HepG2 (cell line): Measurements from ENCODE around the gene ATP11A.

Source experiments
- ARNT ChIP-seq: fragments of 450-650 bp; IDR thresholded peaks from 2 replicates; pipeline ENCODE4 v1.6.1; 2017
- EP300 ChIP-seq, 3 experiments: sonication (generic) in 1 of 3; formaldehyde crosslinking in 1 of 3; IDR thresholded peaks; 2 replicates each; pipeline versions ENCODE4 v1.5.1 to v1.6.1; 2011 to 2020; ENCODE audit warnings: low read depth in 2 of 3, low read length in 2 of 3, borderline replicate concordance in 1 of 3, improper control_type of control experiment in 1 of 3, mild to moderate bottlenecking in 1 of 3, missing genetic modification reagents in 1 of 3, moderate library complexity in 1 of 3
- MAFK ChIP-seq, 2 experiments: IDR thresholded peaks in 1 of 2; conservative IDR thresholded peaks in 1 of 2; 2 replicates each; pipeline ENCODE4 v1.6.1; 2011; ENCODE audit warnings: improper control_type of control experiment in 2 of 2, low read length in 2 of 2
- PAF1 ChIP-seq: IDR thresholded peaks from 2 replicates; pipeline ENCODE4 v1.6.1; 2016; ENCODE audit warnings: missing genetic modification reagents, missing compliant biosample characterization
- POLR2A ChIP-seq, 2 experiments: IDR thresholded peaks; 2 replicates each; pipeline ENCODE4 v1.6.1; 2011; ENCODE audit warnings: low read depth in 2 of 2, low read length in 2 of 2, mild to moderate bottlenecking in 1 of 2, moderate library complexity in 1 of 2; ENCODE audit not compliant: insufficient read depth in 1 of 2
- ZBTB1 ChIP-seq: sonication (generic); formaldehyde crosslinking; IDR thresholded peaks from 2 replicates; pipeline ENCODE4 v1.4.0; 2020; ENCODE audit warnings: missing genetic modification reagents, borderline replicate concordance
- ZFP37 ChIP-seq: sonication (generic); formaldehyde crosslinking; IDR thresholded peaks from 2 replicates; pipeline ENCODE4 v1.4.0; 2020; ENCODE audit warnings: missing genetic modification reagents, borderline replicate concordance
- ZNF572 ChIP-seq: sonication (generic); formaldehyde crosslinking; IDR thresholded peaks from 2 replicates; pipeline ENCODE4 v1.5.1; 2020; ENCODE audit warnings: mild to moderate bottlenecking, missing genetic modification reagents
- TF ChIP-seq, protein P1 (sequence below): sonication (generic); formaldehyde crosslinking; IDR thresholded peaks from 2 replicates; pipeline ENCODE4 v1.4.0; 2020; ENCODE audit warnings: missing genetic modification reagents, borderline replicate concordance
- TF ChIP-seq, protein P2 (sequence below): sonication (generic); formaldehyde crosslinking; IDR thresholded peaks from 2 replicates; pipeline ENCODE4 v1.4.0; 2020; ENCODE audit warnings: missing genetic modification reagents
- TF ChIP-seq, protein P3 (sequence below): sonication (generic); formaldehyde crosslinking; IDR thresholded peaks from 2 replicates; pipeline ENCODE4 v1.4.0; 2020; ENCODE audit warnings: missing genetic modification reagents
- TF ChIP-seq, protein P4 (sequence below): sonication (generic); formaldehyde crosslinking; IDR thresholded peaks from 2 replicates; pipeline ENCODE4 v1.8.1; 2023; ENCODE audit warnings: missing genetic modification reagents, inconsistent platforms, borderline replicate concordance
- TF ChIP-seq, protein P5 (sequence below): sonication (generic); formaldehyde crosslinking; IDR thresholded peaks from 2 replicates; pipeline ENCODE4 v1.5.0; 2020; ENCODE audit warnings: mild to moderate bottlenecking, missing genetic modification reagents, moderate library complexity
- TF ChIP-seq, protein P6 (sequence below): sonication (generic); formaldehyde crosslinking; IDR thresholded peaks from 2 replicates; pipeline ENCODE4 v1.4.0; 2020; ENCODE audit warnings: missing genetic modification reagents

DNA sequence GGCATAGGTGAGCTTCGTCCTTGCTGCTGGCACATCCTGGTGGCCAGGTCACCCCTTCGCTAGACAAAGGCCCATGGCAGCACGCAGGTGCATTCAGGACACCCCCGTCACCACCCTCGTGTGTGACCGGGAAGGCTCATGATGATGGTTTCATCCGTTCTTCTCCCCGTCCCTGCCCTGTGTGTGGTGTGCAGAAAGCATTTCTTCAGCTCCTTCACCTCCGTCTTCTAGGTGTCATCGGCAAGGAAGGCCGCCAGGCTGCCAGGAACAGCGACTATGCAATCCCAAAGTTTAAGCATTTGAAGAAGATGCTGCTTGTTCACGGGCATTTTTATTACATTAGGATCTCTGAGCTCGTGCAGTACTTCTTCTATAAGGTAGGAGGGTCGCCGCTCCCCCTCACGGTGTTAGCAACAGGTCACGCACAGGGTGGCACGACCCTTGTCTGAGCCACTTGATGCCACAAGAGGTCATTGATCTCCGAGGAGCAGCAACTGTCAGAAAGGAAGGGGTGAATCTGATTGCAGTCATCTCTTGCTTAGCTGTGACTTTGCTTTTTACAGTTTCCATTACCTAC is 168.2 kb downstream of the ATP11A start:
- TF ChIP-seq, protein P1, sequence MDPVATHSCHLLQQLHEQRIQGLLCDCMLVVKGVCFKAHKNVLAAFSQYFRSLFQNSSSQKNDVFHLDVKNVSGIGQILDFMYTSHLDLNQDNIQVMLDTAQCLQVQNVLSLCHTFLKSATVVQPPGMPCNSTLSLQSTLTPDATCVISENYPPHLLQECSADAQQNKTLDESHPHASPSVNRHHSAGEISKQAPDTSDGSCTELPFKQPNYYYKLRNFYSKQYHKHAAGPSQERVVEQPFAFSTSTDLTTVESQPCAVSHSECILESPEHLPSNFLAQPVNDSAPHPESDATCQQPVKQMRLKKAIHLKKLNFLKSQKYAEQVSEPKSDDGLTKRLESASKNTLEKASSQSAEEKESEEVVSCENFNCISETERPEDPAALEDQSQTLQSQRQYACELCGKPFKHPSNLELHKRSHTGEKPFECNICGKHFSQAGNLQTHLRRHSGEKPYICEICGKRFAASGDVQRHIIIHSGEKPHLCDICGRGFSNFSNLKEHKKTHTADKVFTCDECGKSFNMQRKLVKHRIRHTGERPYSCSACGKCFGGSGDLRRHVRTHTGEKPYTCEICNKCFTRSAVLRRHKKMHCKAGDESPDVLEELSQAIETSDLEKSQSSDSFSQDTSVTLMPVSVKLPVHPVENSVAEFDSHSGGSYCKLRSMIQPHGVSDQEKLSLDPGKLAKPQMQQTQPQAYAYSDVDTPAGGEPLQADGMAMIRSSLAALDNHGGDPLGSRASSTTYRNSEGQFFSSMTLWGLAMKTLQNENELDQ: no peak
- TF ChIP-seq, protein P2, sequence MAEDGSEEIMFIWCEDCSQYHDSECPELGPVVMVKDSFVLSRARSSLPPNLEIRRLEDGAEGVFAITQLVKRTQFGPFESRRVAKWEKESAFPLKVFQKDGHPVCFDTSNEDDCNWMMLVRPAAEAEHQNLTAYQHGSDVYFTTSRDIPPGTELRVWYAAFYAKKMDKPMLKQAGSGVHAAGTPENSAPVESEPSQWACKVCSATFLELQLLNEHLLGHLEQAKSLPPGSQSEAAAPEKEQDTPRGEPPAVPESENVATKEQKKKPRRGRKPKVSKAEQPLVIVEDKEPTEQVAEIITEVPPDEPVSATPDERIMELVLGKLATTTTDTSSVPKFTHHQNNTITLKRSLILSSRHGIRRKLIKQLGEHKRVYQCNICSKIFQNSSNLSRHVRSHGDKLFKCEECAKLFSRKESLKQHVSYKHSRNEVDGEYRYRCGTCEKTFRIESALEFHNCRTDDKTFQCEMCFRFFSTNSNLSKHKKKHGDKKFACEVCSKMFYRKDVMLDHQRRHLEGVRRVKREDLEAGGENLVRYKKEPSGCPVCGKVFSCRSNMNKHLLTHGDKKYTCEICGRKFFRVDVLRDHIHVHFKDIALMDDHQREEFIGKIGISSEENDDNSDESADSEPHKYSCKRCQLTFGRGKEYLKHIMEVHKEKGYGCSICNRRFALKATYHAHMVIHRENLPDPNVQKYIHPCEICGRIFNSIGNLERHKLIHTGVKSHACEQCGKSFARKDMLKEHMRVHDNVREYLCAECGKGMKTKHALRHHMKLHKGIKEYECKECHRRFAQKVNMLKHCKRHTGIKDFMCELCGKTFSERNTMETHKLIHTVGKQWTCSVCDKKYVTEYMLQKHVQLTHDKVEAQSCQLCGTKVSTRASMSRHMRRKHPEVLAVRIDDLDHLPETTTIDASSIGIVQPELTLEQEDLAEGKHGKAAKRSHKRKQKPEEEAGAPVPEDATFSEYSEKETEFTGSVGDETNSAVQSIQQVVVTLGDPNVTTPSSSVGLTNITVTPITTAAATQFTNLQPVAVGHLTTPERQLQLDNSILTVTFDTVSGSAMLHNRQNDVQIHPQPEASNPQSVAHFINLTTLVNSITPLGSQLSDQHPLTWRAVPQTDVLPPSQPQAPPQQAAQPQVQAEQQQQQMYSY (CRISPR knock-in tag): no peak
- no peak for TF ChIP-seq MAFK (conservative IDR thresholded peaks at IDR 0.05 in 1 of 2, IDR thresholded peaks at IDR 0.05 in 1 of 2; ENCODE audit: low read length in 2 of 2)
- TF ChIP-seq PAF1 (CRISPR knock-in tag): no peak; the same call in 1 of the 2 replicates
- TF ChIP-seq, protein P3, sequence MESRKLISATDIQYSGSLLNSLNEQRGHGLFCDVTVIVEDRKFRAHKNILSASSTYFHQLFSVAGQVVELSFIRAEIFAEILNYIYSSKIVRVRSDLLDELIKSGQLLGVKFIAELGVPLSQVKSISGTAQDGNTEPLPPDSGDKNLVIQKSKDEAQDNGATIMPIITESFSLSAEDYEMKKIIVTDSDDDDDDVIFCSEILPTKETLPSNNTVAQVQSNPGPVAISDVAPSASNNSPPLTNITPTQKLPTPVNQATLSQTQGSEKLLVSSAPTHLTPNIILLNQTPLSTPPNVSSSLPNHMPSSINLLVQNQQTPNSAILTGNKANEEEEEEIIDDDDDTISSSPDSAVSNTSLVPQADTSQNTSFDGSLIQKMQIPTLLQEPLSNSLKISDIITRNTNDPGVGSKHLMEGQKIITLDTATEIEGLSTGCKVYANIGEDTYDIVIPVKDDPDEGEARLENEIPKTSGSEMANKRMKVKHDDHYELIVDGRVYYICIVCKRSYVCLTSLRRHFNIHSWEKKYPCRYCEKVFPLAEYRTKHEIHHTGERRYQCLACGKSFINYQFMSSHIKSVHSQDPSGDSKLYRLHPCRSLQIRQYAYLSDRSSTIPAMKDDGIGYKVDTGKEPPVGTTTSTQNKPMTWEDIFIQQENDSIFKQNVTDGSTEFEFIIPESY: no peak
- TF ChIP-seq, protein P4, sequence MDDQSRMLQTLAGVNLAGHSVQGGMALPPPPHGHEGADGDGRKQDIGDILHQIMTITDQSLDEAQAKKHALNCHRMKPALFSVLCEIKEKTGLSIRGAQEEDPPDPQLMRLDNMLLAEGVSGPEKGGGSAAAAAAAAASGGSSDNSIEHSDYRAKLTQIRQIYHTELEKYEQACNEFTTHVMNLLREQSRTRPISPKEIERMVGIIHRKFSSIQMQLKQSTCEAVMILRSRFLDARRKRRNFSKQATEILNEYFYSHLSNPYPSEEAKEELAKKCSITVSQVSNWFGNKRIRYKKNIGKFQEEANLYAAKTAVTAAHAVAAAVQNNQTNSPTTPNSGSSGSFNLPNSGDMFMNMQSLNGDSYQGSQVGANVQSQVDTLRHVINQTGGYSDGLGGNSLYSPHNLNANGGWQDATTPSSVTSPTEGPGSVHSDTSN (CRISPR knock-in tag): no peak
- TF ChIP-seq, protein P5, sequence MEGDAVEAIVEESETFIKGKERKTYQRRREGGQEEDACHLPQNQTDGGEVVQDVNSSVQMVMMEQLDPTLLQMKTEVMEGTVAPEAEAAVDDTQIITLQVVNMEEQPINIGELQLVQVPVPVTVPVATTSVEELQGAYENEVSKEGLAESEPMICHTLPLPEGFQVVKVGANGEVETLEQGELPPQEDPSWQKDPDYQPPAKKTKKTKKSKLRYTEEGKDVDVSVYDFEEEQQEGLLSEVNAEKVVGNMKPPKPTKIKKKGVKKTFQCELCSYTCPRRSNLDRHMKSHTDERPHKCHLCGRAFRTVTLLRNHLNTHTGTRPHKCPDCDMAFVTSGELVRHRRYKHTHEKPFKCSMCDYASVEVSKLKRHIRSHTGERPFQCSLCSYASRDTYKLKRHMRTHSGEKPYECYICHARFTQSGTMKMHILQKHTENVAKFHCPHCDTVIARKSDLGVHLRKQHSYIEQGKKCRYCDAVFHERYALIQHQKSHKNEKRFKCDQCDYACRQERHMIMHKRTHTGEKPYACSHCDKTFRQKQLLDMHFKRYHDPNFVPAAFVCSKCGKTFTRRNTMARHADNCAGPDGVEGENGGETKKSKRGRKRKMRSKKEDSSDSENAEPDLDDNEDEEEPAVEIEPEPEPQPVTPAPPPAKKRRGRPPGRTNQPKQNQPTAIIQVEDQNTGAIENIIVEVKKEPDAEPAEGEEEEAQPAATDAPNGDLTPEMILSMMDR (CRISPR knock-in tag): no peak
- no peak for TF ChIP-seq ARNT
- TF ChIP-seq, protein P6, sequence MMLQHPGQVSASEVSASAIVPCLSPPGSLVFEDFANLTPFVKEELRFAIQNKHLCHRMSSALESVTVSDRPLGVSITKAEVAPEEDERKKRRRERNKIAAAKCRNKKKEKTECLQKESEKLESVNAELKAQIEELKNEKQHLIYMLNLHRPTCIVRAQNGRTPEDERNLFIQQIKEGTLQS (CRISPR knock-in tag): no peak
- no peak for TF ChIP-seq ZNF572 (CRISPR knock-in tag)
- no peak for TF ChIP-seq ZBTB1 (CRISPR knock-in tag)
- no peak for TF ChIP-seq EP300 (IDR thresholded peaks at IDR 0.05; ENCODE audit: low read depth in 2 of 2, low read length in 2 of 2)
- TF ChIP-seq EP300 (CRISPR knock-in tag; IDR thresholded peaks at IDR 0.05; ENCODE audit: borderline replicate concordance): no peak
- no peak for TF ChIP-seq POLR2A (IDR thresholded peaks at IDR 0.05; ENCODE audit: insufficient read depth in 1 of 2, low read depth in 2 of 2, low read length in 2 of 2)
- no peak for TF ChIP-seq ZFP37
